Hindlimb muscle (tissue), 1 donor: ENCODE results near the gene CEP44. TPM values are rescaled to one million over a fixed set of nuclear protein-coding genes. Genes with fewer than 3 reads are reported as not detected.
"Not testable (repeated sequence)": the region's sequence is repeated elsewhere in the genome, so short reads cannot be mapped to it uniquely, and the experiment has no call there.

Experiments
- DNase-seq: peaks from one replicate; pipeline ENCODE4 v3.0.0-alpha.2; 2013
- polyA plus RNA-seq: library from polyadenylated mRNA; unstranded; fragments of 120-200 nt; gene quantifications from one replicate; pipeline ENCODE4 v1.2.1, GENCODE V29; 2013; ENCODE audit not compliant: insufficient read length

CEP44 gene, protein sequence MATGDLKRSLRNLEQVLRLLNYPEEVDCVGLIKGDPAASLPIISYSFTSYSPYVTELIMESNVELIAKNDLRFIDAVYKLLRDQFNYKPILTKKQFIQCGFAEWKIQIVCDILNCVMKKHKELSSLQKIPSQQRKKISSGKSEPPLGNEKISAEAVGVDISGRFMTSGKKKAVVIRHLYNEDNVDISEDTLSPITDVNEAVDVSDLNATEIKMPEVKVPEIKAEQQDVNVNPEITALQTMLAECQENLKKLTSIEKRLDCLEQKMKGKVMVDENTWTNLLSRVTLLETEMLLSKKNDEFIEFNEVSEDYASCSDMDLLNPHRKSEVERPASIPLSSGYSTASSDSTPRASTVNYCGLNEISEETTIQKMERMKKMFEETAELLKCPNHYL
- polyA plus RNA-seq: 15.7 TPM

- DNase-seq: peak; percentile 89
These were observed at the start of gene CEP44, which contains the start of gene FBXO8 for GRCh38 chr4:174283507-174284471. Gene CEP44, plus strand, starts transcription at chr4:174283911. Its CDS starts 15,211 bp downstream, at chr4:174299122. Gene FBXO8, minus strand, starts transcription at chr4:174283667. Its CDS starts 20,575 bp downstream, at chr4:174263092.

DNA sequence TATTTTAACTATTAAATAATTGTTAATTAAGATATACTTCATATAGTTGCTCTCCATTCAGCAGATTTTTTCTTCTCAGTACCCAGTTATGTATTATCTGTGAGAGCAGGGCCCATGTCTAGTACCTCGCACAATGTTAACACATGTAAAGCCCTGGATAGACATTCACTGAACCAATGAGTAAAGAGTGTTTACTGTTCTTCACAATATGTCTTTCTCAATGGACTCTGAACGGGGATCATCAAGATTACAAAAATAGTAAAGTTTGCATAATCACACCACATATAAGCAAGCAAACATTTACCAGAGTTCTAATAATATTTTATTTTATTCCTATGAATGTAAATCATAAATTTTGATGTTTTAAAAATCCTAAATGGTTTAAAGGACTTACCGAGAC is 47.4 kb upstream of the CEP44 start:
- DNase-seq: no peak

- no peak for DNase-seq
These were observed 42.5 kb upstream of the CEP44 start for GRCh38 chr4:174241162-174241561.

- no peak for DNase-seq
These were observed 39.3 kb upstream of the CEP44 start for GRCh38 chr4:174244441-174244840.

DNA sequence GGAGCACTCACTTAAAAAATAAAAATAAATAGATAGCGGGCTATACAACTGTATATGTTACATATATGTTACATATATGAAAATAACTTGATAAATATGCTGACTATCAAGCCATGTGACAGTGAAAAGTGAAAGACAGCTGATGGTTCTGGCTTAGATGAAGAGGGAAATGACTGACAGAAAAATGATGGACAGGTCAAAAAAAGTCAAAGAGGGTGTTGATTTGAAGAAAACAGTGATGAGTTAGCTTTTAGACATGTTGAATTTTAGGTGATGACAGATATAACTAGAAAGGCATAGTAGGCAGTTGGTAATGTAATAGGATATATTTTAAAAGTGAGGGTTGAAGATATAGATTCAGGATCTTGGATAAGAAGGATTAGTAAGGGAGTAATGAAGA is 38.0 kb upstream of the CEP44 start:
- DNase-seq: no peak

DNA sequence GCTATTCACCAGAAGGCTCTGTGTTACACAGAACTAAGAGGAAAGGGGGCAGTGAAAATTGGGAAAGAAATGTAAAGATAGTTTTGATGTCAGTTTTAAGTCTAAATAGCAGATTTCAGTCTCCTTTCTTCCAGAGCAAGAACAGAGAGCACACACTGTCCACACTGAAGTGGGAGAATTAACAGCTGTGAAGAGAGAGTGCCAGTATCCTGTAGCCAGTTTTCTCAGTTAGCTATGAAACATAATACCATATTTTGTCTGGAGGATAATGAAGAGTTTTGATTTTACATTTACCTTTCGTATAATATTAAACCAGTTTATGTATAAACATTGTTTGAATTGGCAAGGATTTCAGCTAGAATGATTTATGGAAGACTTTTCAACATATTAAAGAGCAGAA is 35.3 kb upstream of the CEP44 start:
- no peak for DNase-seq

GRCh38 chr4:174252412-174252811 is 31.3 kb upstream of the CEP44 start:
- no peak for DNase-seq

- no peak for DNase-seq
These were observed 29.1 kb upstream of the CEP44 start for GRCh38 chr4:174254613-174255012.

DNA sequence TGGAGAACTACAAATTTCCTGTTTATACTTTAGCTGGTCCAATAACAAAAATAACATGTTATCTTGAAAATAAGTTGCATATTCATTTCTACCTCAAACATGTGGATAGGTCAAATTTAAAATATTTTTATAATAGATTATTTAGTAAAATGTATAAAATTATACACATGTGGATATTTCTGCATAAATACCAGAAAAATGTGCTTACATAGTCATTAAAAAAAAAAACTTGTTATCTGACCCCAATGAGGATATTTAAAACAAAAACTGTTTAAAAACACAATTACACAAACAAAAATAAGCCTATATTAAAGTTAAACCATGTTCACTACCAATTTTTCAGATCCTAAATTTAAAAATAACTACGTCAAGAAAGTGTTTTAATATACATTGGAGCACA is 28.3 kb upstream of the CEP44 start:
- no peak for DNase-seq

- DNase-seq: peak; percentile 33
These were observed 27.9 kb upstream of the CEP44 start for GRCh38 chr4:174255786-174256185.

- DNase-seq: no peak
These were observed 27.4 kb upstream of the CEP44 start for GRCh38 chr4:174256277-174256713.

DNA sequence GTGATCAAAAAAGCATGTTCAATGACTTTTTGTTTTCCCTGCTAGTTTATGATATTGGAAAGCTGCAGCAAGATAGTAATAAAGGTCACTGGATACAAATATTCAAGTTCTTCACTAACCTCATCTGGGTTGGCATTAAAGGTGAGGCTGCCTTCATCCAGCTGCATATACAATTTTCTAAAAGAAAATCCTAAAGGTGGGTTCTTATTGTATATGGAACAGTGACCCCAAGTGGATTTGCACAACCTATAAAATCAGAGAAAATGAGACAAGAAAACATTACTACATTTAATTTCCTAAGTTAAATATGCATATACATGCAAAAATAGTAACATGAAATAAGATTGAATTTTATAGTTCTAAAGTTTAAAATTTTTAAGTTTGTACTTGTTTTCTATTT is 24.1 kb upstream of the CEP44 start:
- DNase-seq: no peak

GRCh38 chr4:174260099-174260498 is 23.6 kb upstream of the CEP44 start:
- no peak for DNase-seq

DNA sequence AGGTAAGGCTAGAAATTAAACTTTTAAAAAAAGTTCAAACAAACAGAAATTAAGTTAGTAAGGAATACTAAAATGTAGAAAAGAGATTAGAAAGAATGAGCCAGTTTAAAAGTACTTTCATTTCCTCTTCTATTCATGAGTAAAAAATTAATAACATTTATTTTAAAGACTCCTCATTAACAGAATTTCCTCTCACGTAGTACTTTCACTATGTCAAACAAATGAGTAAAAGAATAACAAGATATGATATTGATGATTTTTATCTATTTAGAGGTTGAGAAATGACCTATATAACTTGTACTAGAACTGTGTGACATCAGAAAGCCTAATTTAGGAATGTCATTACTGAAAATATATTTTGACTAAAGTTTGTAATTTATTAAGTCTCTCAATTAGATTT is 22.3 kb upstream of the CEP44 start:
- DNase-seq: not testable (repeated sequence)

DNA sequence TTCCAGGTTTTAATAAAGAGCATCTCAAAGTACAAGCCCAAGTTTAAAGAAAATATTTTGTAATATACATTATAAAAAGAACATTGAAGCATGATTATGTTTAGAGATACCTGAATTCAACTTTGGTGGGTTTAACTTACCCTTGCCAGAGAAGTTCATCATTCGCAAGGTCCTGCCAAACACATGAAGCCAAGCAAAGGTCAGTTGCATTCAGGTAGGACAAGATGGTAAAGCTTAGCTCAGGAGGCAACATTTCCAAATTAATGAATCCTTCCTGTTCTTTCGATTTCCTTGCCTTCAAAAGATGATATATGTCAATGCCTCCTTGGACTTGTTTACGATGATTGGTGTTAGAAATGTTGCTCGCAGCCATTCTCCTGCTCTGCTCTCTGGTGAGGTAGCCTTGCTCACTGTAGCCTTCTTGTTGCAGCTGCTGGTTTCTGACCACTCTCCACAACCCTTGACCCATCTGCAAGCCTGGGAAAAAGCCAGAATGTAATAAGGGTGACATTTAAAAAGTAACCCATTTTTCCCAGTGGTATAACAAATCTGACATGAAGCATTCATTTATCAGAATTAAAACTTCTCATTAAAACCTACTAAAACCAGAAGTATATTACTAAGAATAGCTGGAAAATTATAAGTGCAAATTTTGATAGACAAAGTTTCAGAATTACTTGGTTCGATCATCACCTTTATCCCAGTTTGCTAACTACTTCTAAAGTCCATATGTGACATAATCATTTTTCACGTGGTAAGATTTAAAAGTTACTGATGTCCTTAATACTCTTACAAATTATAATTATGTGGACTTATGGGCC is 20.9 kb upstream of the CEP44 start:
- DNase-seq: no peak

DNA sequence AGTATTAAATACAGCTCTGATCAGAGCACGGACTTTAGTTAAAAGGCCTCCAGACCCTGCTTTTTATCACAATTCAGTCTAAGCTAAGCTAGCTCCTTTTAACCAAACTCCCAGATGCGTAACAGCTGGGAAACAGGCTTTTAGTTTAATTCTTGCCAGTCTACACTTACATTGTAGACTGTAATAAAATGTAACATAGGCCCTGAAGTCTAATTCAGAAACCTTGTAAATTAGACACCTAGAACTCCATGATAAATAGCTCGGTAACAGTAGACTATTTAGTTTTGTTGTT is 20.3 kb upstream of the CEP44 start:
- no peak for DNase-seq

GRCh38 chr4:174265916-174266315 is 17.8 kb upstream of the CEP44 start:
- DNase-seq: no peak

GRCh38 chr4:174266416-174266815 is 17.3 kb upstream of the CEP44 start:
- DNase-seq: no peak

DNA sequence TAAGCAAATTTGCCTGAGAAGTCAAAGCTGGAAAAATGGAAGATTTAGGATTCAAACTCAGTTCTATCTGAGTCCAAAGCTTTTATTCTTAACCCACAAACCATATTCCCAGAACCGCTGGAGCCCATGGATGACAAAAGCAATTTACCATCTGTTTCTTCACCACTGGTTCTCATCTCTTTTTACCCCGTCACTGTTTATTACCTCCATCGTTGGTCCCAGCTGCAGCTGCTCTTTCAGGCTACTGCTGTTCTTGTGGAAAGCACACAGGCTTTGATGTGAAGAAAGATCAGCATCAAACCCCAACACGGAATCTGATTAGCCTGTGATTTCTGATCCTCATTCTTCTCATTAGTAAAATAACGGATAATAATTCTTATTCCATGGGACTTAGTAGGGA is 9.8 kb upstream of the CEP44 start:
- no peak for DNase-seq

GRCh38 chr4:174274436-174274835 is 9.3 kb upstream of the CEP44 start:
- DNase-seq: no peak

DNA sequence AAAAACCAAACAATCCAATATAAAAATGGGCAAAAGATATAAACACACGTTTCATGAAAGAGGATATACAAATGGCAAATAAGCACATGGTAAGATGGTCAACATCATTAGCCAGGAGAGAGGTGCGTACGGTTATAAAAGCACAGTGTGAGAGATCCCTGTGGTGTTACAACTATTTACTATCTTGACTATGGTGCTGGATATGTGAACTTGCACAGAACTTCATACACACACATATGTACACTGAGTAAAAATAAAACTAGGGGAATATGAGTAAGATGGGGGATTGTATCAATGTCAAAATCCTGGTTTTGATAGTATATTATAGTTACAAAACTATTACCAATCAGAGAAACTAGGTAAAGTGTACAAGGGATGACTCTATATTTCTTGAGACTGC is 8.6 kb upstream of the CEP44 start:
- no peak for DNase-seq

- no peak for DNase-seq
These were observed 6.3 kb upstream of the CEP44 start for GRCh38 chr4:174277433-174277832.

- no peak for DNase-seq
These were observed 5.2 kb upstream of the CEP44 start for GRCh38 chr4:174278467-174278866.
